Measurements from ENCODE around the gene OR7D4.
"Not testable (repeated sequence)": the region's sequence is repeated elsewhere in the genome, so short reads cannot be mapped to it uniquely, and the experiment has no call there.

Gene OR7D4

DNA sequence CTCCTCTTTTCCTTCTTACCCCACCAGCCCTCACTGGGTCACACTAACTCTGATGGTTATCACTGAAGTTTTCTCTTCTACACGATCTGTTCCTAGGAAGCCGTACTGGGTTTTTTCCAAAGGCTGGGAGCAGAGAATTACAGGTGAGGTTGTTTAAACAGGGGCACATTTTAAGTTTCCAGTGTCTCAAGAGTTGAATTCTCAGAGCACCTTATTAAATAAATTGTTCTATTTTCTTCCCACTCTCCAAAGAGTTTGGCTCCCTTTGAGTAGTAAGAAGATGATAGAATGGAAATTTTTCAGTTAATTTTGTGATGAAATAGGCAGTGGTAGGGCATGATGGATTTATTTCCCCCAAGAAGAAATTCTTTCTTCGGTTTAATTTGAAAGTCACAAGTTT lies at the start of gene OR7D4:
TSS of gene OR7D4 (minus strand) at position 101 of the 400 bp plus-strand sequence. CDS start 4,752 bp downstream, outside the sequence.
- DNase-seq (ENCODE audit: low read depth in 2 of 2, low spot score in 1 of 2), result no peak

DNA sequence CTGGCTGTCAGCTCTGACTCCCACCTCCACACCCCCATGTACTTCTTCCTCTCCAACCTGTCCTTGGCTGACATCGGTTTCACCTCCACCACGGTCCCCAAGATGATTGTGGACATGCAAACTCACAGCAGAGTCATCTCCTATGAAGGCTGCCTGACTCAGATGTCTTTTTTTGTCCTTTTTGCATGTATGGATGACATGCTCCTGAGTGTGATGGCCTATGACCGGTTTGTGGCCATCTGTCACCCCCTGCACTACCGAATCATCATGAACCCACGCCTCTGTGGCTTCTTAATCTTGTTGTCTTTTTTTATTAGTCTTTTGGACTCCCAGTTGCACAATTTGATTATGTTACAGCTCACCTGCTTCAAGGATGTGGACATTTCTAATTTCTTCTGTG lies 31.8 kb upstream of the OR7D4 start:
- no peak for DNase-seq (ENCODE audit: low read depth in 2 of 2, low spot score in 1 of 2)

- DNase-seq (ENCODE audit: low read depth in 2 of 2, low spot score in 1 of 2), result no peak
Observed at GRCh38 chr19:9250630-9251029, 31.2 kb upstream of the OR7D4 start, which contains the start of gene OR7E24. Gene OR7E24 (plus strand): TSS chr19:9250930. CDS start chr19:9251044, 114 bp downstream.

- DNase-seq (ENCODE audit: low read depth in 2 of 2, low spot score in 1 of 2), result peak; percentile 23 to 44
Observed at GRCh38 chr19:9205501-9206113, 13.8 kb downstream of the OR7D4 start.

DNA sequence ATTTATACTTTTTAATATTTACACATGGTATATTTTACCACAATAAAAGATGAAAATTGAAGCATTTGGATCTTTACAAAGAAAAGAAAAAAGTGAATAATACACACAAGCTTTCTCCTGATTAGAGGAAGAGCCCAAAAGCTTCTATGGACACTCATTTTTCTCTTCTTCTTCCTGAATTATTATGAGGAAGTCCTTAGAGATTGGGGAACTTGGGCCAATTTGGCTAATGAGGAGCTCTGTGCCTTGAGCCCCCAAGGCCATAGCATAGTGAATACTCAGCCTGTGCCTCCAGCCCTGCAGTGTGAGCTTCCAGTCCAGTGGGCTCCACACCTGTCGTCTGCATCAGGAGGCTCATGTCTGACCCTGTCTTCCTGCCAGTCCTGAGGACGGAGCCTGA lies 21.3 kb downstream of the OR7D4 start:
- not testable (repeated sequence) for DNase-seq (ENCODE audit: low read depth in 2 of 2, low spot score in 1 of 2)

- DNase-seq (ENCODE audit: low read depth in 2 of 2, low spot score in 1 of 2), result no peak
Observed at GRCh38 chr19:9189535-9189934, 29.9 kb downstream of the OR7D4 start.

GRCh38 chr19:9187191-9187590 lies 32.2 kb downstream of the OR7D4 start:
- DNase-seq (ENCODE audit: low read depth in 2 of 2, low spot score in 1 of 2), result no peak

- no peak for DNase-seq (ENCODE audit: low read depth in 2 of 2, low spot score in 1 of 2)
Observed at GRCh38 chr19:9183000-9183399, 36.4 kb downstream of the OR7D4 start.

GRCh38 chr19:9178901-9179300 lies 40.5 kb downstream of the OR7D4 start, which contains the start of gene OR7D2:
Gene OR7D2 (plus strand): TSS chr19:9178979. CDS start chr19:9185782, 6,803 bp downstream.
- no peak for DNase-seq (ENCODE audit: low read depth in 2 of 2, low spot score in 1 of 2)

- DNase-seq (ENCODE audit: low read depth in 2 of 2, low spot score in 1 of 2), result no peak
Observed at GRCh38 chr19:9175326-9175725, 44.1 kb downstream of the OR7D4 start.

- no peak for DNase-seq (ENCODE audit: low read depth in 2 of 2, low spot score in 1 of 2)
Observed at GRCh38 chr19:9171393-9171991, 47.9 kb downstream of the OR7D4 start.

DNA sequence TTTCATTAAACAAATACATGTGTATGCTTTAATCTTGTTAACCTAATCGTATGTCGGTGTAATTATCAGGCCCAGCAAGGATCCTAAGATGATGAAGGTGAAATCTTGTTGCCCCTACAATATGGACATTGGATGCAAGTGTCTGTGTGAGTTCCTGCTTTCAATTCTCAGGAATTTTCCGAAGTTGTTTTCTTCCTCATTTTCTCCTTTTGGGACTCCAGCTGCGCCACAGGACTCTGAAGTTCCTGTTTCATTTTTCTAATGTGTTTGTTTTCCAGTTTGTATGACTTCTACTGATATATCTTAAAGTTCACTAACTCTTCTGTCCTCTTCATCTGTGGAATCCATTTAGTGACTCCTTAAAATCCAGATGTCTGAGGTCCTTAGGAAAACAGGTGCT lies 52.5 kb downstream of the OR7D4 start:
- no peak for DNase-seq (ENCODE audit: low read depth in 2 of 2, low spot score in 1 of 2)

- no peak for DNase-seq (ENCODE audit: low read depth in 2 of 2, low spot score in 1 of 2)
Observed at GRCh38 chr19:9165261-9165660, 54.1 kb downstream of the OR7D4 start.

GRCh38 chr19:9161427-9161826 lies 58.0 kb downstream of the OR7D4 start:
- no peak for DNase-seq (ENCODE audit: low read depth in 2 of 2, low spot score in 1 of 2)

All from stimulated activated CD8-positive, alpha-beta memory T cell treated with anti-CD3 and anti-CD28 coated beads, Interleukin-4, amount 100 ng/mL, for 4 hours (primary cell).